NCI-H1694 treated with DMSO at 0.1 percent for 48 hours (cell line): ENCODE measurements around the gene HOXB3.
"Not testable (repeated sequence)": the region's sequence is repeated elsewhere in the genome, so short reads cannot be mapped to it uniquely, and the experiment has no call there.

ENCODE experiments used
- DNase-seq: peaks from one replicate; lab custom pipeline; 2025; lab: John Stamatoyannopoulos, UW

HOXB3 gene

DNA sequence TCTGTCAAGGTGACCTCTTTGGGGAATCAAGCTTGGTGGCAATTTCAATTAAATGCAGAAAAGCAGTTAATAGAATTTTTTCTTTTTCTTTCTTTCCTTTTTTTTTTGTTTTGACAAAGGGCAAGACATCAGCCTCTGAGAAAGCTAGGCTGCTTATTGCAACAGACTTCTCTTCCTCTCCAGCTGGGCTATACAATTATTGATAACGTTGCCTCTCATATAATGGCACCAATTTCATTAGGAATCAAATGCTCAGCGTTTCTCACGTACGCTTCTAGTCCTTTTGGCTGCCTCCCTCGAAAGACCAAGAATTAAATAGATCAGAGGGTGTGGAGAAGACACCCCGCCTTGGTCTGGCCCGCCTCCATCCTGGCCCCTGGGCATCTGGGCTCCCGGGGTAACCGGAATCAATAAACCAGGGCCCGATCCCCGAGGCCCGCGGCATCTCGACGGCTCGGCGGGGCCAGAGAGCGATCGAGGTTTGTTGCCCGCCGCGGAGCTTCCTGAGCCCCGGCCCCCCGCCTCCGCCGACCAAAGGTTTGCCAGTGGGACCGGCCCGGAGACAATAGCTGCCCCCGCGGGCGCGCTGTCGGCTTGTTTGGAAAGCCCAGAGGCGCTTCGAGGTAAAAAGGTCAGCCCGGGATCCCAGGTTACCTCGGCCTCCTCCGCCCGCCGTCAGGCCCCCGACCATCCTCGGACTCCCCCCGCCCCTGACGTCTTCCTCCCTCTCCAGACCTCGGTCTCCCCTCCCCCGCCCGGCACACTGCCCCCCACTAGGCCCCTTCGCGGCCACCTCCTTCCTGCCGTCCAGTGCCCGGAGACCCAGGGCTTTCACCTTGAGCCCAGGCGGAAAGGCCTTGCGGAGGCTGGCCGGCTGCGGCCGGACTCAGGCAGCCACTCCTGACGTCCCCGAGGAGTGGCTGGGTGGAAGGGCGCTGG lies 63.2 kb downstream of the HOXB3 start:
- no peak for DNase-seq

DNA sequence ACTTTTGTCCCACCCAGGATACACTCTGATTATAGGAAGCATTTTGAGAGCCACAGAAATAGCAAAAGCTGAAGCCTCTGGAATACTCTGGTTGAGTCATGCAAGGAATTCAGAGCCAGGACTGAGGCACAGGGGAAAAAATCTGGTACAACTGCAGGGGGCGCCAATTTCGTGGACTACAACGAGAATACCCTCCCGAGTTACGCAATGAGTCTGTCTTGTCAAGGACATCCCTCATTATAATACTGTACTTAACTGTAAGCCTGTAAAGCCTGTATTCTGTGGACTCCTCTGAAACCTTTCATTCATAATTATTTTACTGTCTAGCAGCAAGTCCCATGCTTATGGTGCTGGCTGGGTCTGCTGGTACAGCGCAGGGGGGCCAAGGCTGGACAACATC lies 67.0 kb downstream of the HOXB3 start:
- no peak for DNase-seq

GRCh38 chr17:48522031-48522653 lies 67.9 kb downstream of the HOXB3 start:
- DNase-seq, result no peak

DNA sequence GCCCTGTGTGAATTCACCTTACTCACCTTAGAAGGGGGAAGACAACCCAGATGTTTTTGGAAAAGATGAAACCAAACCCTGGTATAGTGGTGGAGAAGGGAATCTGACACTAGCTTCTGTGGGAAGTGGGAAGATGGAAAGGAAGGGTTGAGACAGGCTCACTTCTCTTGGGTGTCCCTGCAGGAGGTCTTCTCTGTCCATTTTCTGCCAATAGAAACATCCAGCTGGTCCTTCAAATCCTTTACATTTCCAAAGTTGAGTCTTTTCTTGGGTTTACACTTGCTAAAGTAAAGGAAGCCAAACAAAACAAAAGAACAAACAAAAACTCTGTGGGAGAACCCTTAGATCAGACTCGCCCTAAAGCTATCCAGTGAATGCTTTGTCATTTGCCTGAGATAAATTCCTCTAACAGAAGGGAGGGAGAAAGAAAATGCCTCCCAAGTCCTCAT lies 69.4 kb downstream of the HOXB3 start:
- no peak for DNase-seq

DNA sequence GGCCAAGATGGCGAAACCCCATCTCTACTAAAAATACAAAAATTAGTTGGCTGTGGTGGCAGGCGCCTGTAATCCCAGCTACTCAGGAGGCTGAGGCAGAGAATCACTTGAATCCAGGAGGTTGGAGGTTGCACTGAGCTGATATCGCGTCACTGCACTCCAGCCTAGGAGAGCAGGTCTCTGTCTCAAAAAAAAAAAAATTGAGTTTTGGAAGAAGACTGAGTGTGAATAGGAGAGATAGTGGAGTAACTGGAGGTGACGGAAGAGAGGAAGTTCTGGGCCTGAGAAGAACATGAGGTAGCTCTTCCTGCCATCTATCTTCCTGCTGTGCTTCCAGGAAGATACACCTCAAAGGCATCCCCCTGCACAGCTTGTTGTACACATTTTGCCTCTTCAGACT lies 70.6 kb downstream of the HOXB3 start:
- DNase-seq, result no peak

GRCh38 chr17:48517478-48517877 lies 72.6 kb downstream of the HOXB3 start:
- no peak for DNase-seq

- DNase-seq, result no peak
Observed at GRCh38 chr17:48515925-48516900, 73.8 kb downstream of the HOXB3 start.

DNA sequence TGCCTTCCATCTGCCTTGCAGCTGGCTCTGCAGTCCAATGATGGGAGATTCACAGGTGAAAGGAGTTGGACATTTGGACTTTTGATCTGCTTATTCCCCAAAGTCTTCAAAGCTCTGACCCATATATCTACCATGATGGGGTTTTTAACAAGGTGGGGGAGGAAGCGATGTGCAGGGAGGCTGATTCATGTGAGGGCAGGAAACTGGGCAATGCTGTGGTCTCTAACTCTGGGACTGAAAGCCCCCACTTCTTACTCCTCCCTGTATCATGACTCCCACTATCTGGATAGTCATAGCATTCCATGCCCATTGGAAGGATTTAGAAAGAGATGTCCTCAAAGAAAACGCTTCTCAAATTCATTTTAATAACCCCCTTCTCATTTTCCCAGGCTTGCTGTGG lies 75.6 kb downstream of the HOXB3 start:
- DNase-seq, result no peak

DNA sequence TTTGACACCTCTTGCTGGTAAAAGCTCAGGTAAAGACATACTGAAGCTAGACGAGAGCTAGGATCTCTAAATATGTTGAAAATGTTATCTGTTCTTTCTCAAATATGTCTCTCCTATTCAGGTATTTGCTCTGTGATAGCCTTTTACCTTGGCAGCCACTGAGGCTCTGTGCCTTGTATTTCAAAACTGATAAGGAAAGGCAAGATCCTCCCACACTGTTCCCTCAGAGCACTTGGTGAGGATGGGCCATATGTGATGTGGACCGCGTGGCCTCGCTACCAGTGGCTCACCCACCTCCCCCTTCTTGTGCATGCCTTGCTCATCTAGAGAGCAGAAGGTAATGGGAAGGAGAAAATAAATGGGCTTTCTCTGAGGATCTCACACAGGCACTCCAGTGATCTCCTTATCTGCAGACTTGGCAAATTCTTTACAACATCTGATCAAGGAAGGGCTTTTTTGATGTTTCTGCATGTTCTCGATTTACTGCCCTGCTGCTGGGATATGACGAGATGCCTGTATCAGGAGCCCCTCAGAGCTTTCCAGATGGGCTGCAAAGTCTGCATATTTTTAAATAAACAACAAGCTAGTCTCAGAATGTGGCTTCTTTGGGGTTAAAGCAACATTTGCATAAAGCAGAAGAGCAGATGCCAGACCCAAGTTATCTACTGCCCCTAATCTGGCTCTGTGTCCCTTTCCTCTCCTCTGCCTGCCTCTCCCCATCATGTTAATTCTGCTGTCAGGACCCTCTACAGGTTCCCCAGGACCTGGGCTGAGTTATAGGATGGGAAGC lies 76.2 kb downstream of the HOXB3 start:
- no peak for DNase-seq

- no peak for DNase-seq
Observed at GRCh38 chr17:48513097-48513496, 76.9 kb downstream of the HOXB3 start.

GRCh38 chr17:48510761-48511604 lies 79.1 kb downstream of the HOXB3 start:
- DNase-seq, result no peak

GRCh38 chr17:48510381-48510760 lies 79.7 kb downstream of the HOXB3 start:
- DNase-seq, result no peak

DNA sequence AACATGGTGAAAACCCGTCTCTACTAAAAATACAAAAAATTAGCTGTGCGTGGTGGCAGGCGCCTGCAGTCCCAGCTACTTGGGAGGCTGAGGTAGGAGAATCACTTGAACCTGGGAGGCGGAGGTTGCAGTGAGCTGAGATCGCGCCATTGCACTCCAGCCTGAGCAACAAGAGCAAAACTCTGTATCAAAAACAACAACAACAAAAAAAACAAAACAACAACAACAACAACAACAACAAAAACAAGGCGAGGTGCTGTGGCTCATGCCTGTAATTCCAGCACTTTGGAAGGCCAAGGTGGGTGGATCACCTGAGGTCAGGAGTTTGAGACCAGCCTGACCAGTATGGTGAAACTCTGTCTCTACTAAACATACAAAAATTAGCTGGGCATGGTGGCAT lies 80.3 kb downstream of the HOXB3 start:
- not testable (repeated sequence) for DNase-seq

DNA sequence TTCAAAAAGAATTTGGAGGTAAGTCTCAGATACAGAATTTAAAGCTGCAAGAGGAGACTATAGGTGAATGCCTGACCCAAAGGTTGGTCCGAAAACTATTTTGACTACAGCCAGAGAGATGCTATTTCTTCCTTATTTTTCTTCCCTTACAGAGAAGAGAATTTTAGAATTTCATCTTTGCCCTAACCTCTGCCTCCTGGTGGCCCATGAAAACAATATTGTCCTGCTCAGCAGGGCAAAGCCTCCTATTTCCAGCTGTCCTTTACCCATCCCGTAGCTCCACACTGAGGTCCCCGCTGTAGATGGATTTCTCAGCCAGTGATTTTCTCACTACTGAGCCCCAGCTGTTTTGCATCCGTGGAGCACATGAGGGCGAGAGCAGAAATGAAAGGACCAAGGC lies 83.8 kb downstream of the HOXB3 start:
- DNase-seq, result no peak

DNA sequence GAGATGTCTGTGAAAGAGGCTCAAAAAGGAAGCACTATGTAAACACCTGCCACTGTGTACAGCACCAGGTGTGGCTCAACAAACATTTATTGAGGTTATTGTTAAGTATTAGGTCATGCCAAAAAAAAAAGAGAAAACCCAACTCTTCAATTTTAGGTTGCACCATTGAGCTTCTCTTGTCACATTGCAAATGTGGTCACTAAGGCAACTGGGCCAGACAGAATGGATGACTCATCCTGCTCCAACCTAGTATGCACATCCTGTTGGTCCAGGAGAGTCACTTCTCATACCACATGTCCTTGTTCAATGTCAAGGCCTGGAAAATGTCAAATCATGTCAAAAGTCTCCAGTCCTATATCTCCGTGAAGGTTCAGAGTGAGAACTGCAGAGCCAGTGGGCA lies 84.3 kb downstream of the HOXB3 start:
- DNase-seq, result no peak

GRCh38 chr17:48504953-48505352 lies 85.1 kb downstream of the HOXB3 start:
- no peak for DNase-seq

GRCh38 chr17:48503747-48504146 lies 86.3 kb downstream of the HOXB3 start:
- no peak for DNase-seq

GRCh38 chr17:48502901-48503300 lies 87.1 kb downstream of the HOXB3 start:
- no peak for DNase-seq

DNA sequence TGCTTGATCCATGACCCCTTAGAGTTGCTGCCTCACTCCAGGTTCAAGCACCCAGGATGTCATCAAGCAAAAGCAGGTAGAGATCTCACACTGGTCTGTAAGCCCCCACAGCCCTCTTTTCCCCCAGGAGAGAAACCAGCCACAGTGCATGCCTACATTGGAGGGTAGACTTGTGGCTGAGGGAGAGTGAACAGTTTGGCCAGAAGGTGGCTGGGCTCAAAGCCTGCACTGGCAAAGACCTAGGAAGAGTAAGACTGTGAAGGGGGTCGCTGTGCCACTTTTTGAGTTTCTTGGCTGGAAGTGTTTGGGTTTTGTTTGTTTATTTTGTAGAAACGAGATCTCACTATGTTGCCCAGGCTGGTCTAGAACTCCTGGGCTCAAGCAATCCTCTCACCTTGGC lies 87.7 kb downstream of the HOXB3 start:
- no peak for DNase-seq
